K562 (cell line): ENCODE results near the gene FRMD3. TPM values are rescaled to one million over a fixed set of nuclear protein-coding genes. Genes with fewer than 3 reads are reported as not detected.

Experiments
- ATAC-seq: fragments of 200-7000 bp; cut with Tn5 transposase; 3 replicates; pipeline ENCODE4 v1.9.1; 2020; ENCODE audit warnings: moderate library complexity
- BruUV-seq: library from RNA; stranded (reverse); fragments of 400-500 nt; replicated peaks from 2 replicates; lab custom pipeline; 2021; lab: Mats Ljungman, UMichigan
- CTCF ChIA-PET: fragments of 300-600 bp; formaldehyde crosslinking; extraction: SDS; loops from one replicate; lab custom pipeline; 2021; ENCODE audit warnings: low intra/inter-chr PET ratio; lab: Yijun Ruan, JAX
- POLR2A ChIA-PET: fragments of 300-600, 350-650 bp; sonication (Branson Sonifier 250); formaldehyde crosslinking; extraction: SDS; loops from one replicate; lab custom pipeline; 2021; ENCODE audit warnings: antibody characterized with exemption, inconsistent platforms; lab: Yijun Ruan, JAX
- DNase-seq, 4 experiments: peaks; one replicate each; pipeline versions ENCODE4 v3.0.0 to v3.0.0-alpha.2; 2011 to 2018; ENCODE audit warnings: low spot score in 3 of 4, mixed read lengths in 3 of 4; ENCODE audit errors: extremely low read depth in 1 of 4
- FAIRE-seq: peaks from 2 replicates; lab custom pipeline; 2011; peaks lifted over from hg19 to GRCh38; lab: Jason Lieb, UNC
- H2AFZ ChIP-seq: 2 replicates; pipeline ENCODE4 v1.6.0; 2011; ENCODE audit warnings: low read depth, low read length, control low read depth, inconsistent platforms
- H3K27ac ChIP-seq: fragments of 200-600 bp; 3 replicates; pipeline ENCODE4 v1.8.0; 2011; ENCODE audit warnings: low read depth, mild to moderate bottlenecking, control low read depth, inconsistent platforms, low read length, moderate library complexity, mixed read lengths; ENCODE audit errors: extremely low read depth
- H3K27me3 ChIP-seq, 2 experiments: fragments of 300-600 bp in 1 of 2; 2 replicates in 1 of 2; 3 replicates in 1 of 2; pipeline versions ENCODE4 v1.6.0 to v1.8.0; 2011; ENCODE audit warnings: inconsistent platforms in 2 of 2, low read length in 2 of 2, mild to moderate bottlenecking in 1 of 2, mixed read lengths in 1 of 2, moderate library complexity in 1 of 2; ENCODE audit not compliant: control insufficient read depth in 2 of 2, insufficient read depth in 2 of 2
- H3K36me3 ChIP-seq: fragments of 300-600 bp; 3 replicates; pipeline ENCODE4 v1.8.0; 2011; ENCODE audit warnings: mild to moderate bottlenecking, low read length, inconsistent platforms; ENCODE audit not compliant: control insufficient read depth, insufficient read depth
- H3K4me1 ChIP-seq, 2 experiments: fragments of 200-600 bp in 1 of 2; replicated peaks in 1 of 2; 2 replicates in 1 of 2; 3 replicates in 1 of 2; pipeline versions ENCODE4 v1.5.1 to v1.8.0; 2011; ENCODE audit warnings: inconsistent platforms in 2 of 2, low read length in 2 of 2, mild to moderate bottlenecking in 1 of 2, mixed read lengths in 1 of 2, moderate library complexity in 1 of 2; ENCODE audit not compliant: control insufficient read depth in 2 of 2, insufficient read depth in 2 of 2
- H3K4me2 ChIP-seq: 2 replicates; pipeline ENCODE4 v1.6.1; 2011; ENCODE audit warnings: low read length, control low read depth, inconsistent platforms, mixed read lengths; ENCODE audit not compliant: insufficient read depth
- H3K4me3 ChIP-seq: fragments of 200-600 bp; sonication (generic), shearing (Covaris generic); 2 replicates; pipeline ENCODE4 v1.5.1; 2016; ENCODE audit warnings: control low read depth, inconsistent platforms
- H3K79me2 ChIP-seq: fragments of 200-600 bp; 3 replicates; pipeline ENCODE4 v1.8.0; 2011; ENCODE audit warnings: low read length, inconsistent platforms; ENCODE audit not compliant: control insufficient read depth, insufficient read depth
- H3K9ac ChIP-seq, 2 experiments: 2 replicates each; pipeline versions ENCODE4 v1.6.0 to v1.6.1; 2011; ENCODE audit warnings: low read depth in 2 of 2, low read length in 2 of 2, control low read depth in 1 of 2, inconsistent platforms in 1 of 2, mild to moderate bottlenecking in 1 of 2, mixed read lengths in 1 of 2; ENCODE audit not compliant: insufficient read depth in 1 of 2
- H3K9me1 ChIP-seq: one replicate; pipeline ENCODE4 v1.6.0; 2011; ENCODE audit warnings: inconsistent platforms, mild to moderate bottlenecking, low read length, moderate library complexity; ENCODE audit not compliant: control insufficient read depth, insufficient read depth
- H3K9me3 ChIP-seq: replicated peaks from 2 replicates; pipeline ENCODE4 v1.5.1; 2011; ENCODE audit warnings: low read depth, low read length, inconsistent platforms; ENCODE audit not compliant: control insufficient read depth, insufficient read depth
- H4K20me1 ChIP-seq: replicated peaks from 2 replicates; pipeline ENCODE4 v1.6.1; 2011; ENCODE audit warnings: low read length, inconsistent platforms, mixed read lengths; ENCODE audit not compliant: control insufficient read depth, insufficient read depth
- BRCA1 ChIP-seq, 2 experiments: fragments of 450-650 bp in 1 of 2; sonication (generic) in 1 of 2; formaldehyde crosslinking in 1 of 2; IDR thresholded peaks; 2 replicates each; pipeline versions ENCODE4 v1.5.0 to v1.6.1; 2017 to 2020; ENCODE audit warnings: mild to moderate bottlenecking in 1 of 2, missing genetic modification reagents in 1 of 2
- ETS2 ChIP-seq: IDR thresholded peaks from 2 replicates; pipeline ENCODE4 v1.6.1; 2016; ENCODE audit warnings: borderline replicate concordance, missing genetic modification characterization, mild to moderate bottlenecking, moderate library complexity, missing compliant biosample characterization; ENCODE audit not compliant: poor library complexity, severe bottlenecking
- GABPA ChIP-seq: fragments of 200-800 bp; sonication (Bioruptor generic); conservative IDR thresholded peaks from 2 replicates; pipeline ENCODE4 v1.6.1; 2016; ENCODE audit warnings: low read depth, missing genetic modification characterization, missing compliant biosample characterization
- GTF2F1 ChIP-seq: IDR thresholded peaks from 2 replicates; pipeline ENCODE4 v1.6.1; 2011; ENCODE audit warnings: low read depth, low read length, improper control_type of control experiment
- HIVEP1 ChIP-seq: fragments of 250-450 bp; sonication (Bioruptor Pico); IDR thresholded peaks from 2 replicates; pipeline ENCODE4 v1.4.0; 2020; ENCODE audit warnings: mild to moderate bottlenecking
- HMG20A ChIP-seq: fragments of 450-650 bp; formaldehyde crosslinking; conservative IDR thresholded peaks from 2 replicates; pipeline ENCODE4 v1.4.0; 2020; ENCODE audit warnings: mild to moderate bottlenecking, mixed read lengths
- SP2 ChIP-seq: IDR thresholded peaks from 2 replicates; pipeline ENCODE4 v1.6.1; 2011; ENCODE audit warnings: mild to moderate bottlenecking, low read depth, low read length, moderate library complexity; ENCODE audit not compliant: poor library complexity, severe bottlenecking; ENCODE audit errors: extremely low read depth
- XRCC3 ChIP-seq: fragments of 450-650 bp; IDR thresholded peaks from 2 replicates; pipeline ENCODE4 v1.6.1; 2017; ENCODE audit warnings: mild to moderate bottlenecking, moderate library complexity
- ZNF217 ChIP-seq: sonication (generic); formaldehyde crosslinking; IDR thresholded peaks from 2 replicates; pipeline ENCODE4 v1.8.0; 2022; ENCODE audit warnings: mild to moderate bottlenecking, missing genetic modification reagents
- ZNF23 ChIP-seq: fragments of 250-450 bp; sonication (Bioruptor Pico); IDR thresholded peaks from 2 replicates; pipeline ENCODE4 v1.4.0; 2020; ENCODE audit warnings: mild to moderate bottlenecking
- ZNF57 ChIP-seq: fragments of 450-650 bp; formaldehyde crosslinking; IDR thresholded peaks from 2 replicates; pipeline ENCODE4 v1.4.0; 2020; ENCODE audit warnings: mild to moderate bottlenecking, moderate library complexity
- ZNF766 ChIP-seq: fragments of 200-800 bp; sonication (Bioruptor generic); conservative IDR thresholded peaks from 2 replicates; pipeline ENCODE4 v1.6.1; 2016; ENCODE audit warnings: missing genetic modification characterization, missing compliant biosample characterization
- in situ Hi-C: fragments of 300-500 bp; cut with MboI; formaldehyde crosslinking; loops from 4 replicates; pipeline ENCODE4 v1.15.0; 2018; ENCODE audit warnings: inconsistent platforms, mixed read lengths
- intact Hi-C: fragments of 100-400 bp; cut with micrococcal nuclease; formaldehyde crosslinking; loops from 2 replicates; pipeline ENCODE4 v1.14.2; 2022
- polyA plus RNA-seq, 8 experiments: library from polyadenylated mRNA; depleted of rRNA in 4 of 8; stranded (reverse) in 5 of 8; unstranded in 3 of 8; fragments of >200 nt; fragmentation: Nextera tagmentation in 2 of 8; fragmentation: Illumina TruSeq in 1 of 8; extraction: Ambion mirVana in 2 of 8; extraction: Trizol in 1 of 8; gene quantifications; 2 replicates each; pipeline versions ENCODE4 v1.2.1 to v1.2.3, GENCODE V29; 2011 to 2014; ENCODE audit warnings: inconsistent platforms in 1 of 8, missing spikeins in 1 of 8
- total RNA-seq, 7 experiments: library from RNA; depleted of rRNA in 6 of 7; stranded (reverse); fragments of >200 nt in 6 of 7; fragmentation: Illumina TruSeq in 2 of 7; extraction: Trizol in 2 of 7; gene quantifications; 2 replicates each; pipeline versions ENCODE4 v1.2.1 to v1.2.3, GENCODE V29; 2011 to 2021; ENCODE audit warnings: low replicate concordance in 1 of 7
- TF ChIP-seq, protein P1 (sequence below): fragments of 250-450 bp; sonication (Bioruptor Pico); IDR thresholded peaks from 2 replicates; pipeline ENCODE4 v1.8.0; 2022; ENCODE audit warnings: inconsistent platforms
- TF ChIP-seq, protein P2 (sequence below): fragments of 450-650 bp; IDR thresholded peaks from 2 replicates; pipeline ENCODE4 v1.6.1; 2016; ENCODE audit warnings: low read depth, mild to moderate bottlenecking, moderate library complexity

The FRMD3 gene
- total and polyA plus RNA-seq, 9 of the 15 experiments (the other 6 are each of a cell fraction or from before 2014, with no cell fraction given), result 0.09 to 0.51 (median 0.21) TPM

DNA sequence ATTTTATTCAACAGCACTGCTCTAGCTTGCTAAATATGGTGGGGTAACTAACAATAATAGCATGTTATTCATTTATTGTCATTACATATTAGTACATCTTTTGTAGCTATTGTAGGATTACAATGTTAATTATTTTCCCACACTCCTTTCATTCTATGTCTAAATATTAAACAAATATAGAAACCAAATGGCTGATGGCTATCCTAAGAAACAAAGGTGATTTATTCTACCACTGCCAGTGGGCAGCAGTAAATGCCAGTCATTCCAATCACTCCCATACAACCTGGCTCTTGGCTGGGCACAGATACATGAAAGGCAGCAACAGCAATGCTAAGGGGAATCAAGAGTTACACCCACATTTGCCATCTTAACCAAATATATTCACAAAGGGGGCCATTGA lies 84.1 kb downstream of the FRMD3 start:
- Histone ChIP-seq H3K9me1 (no peaks in the 10 kb centered on the region), H3K27me3 (no peaks in the 10 kb centered on the region), H3K4me1 (no peaks in the 10 kb centered on the region), H2AFZ (no peak overlapping the region), H3K36me3 (no peaks in the 10 kb centered on the region), H3K9ac (no peak overlapping the region), H3K79me2 (no peaks in the 10 kb centered on the region), H3K27ac (no peak overlapping the region), H3K9me3 (no peaks in the 10 kb centered on the region), H4K20me1 (no peaks in the 10 kb centered on the region), H3K4me2 (no peak overlapping the region), H3K4me3 (no peak overlapping the region)
- ChIA-PET POLR2A (no interaction called here), CTCF (interaction anchor here (0.6 kb wide), 1 partner anchor 418 kb away, joined by 3 read pairs; no protein-coding TSS in a partner anchor)
- no peak for FAIRE-seq
- ATAC-seq, result no peak
- BruUV-seq, result no TSS peak
- TF ChIP-seq GABPA (tag) (no peak), XRCC3 (no peak), ZNF57 (CRISPR knock-in tag) (no peak), BRCA1 (IDR thresholded peaks at IDR 0.05) (no peak), BRCA1 (CRISPR knock-in tag; IDR thresholded peaks at IDR 0.05) (no peak), HIVEP1 (no peak), ZNF766 (no peak), ETS2 (no peak), ZNF217 (CRISPR knock-in tag) (no peak), GTF2F1 (no peak), ZNF23 (CRISPR knock-in tag) (no peak), HMG20A (no peak), SP2 (no peak)
- TF ChIP-seq, protein P1, sequence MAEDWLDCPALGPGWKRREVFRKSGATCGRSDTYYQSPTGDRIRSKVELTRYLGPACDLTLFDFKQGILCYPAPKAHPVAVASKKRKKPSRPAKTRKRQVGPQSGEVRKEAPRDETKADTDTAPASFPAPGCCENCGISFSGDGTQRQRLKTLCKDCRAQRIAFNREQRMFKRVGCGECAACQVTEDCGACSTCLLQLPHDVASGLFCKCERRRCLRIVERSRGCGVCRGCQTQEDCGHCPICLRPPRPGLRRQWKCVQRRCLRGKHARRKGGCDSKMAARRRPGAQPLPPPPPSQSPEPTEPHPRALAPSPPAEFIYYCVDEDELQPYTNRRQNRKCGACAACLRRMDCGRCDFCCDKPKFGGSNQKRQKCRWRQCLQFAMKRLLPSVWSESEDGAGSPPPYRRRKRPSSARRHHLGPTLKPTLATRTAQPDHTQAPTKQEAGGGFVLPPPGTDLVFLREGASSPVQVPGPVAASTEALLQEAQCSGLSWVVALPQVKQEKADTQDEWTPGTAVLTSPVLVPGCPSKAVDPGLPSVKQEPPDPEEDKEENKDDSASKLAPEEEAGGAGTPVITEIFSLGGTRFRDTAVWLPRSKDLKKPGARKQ (CRISPR knock-in tag), result no peak
- TF ChIP-seq, protein P2, sequence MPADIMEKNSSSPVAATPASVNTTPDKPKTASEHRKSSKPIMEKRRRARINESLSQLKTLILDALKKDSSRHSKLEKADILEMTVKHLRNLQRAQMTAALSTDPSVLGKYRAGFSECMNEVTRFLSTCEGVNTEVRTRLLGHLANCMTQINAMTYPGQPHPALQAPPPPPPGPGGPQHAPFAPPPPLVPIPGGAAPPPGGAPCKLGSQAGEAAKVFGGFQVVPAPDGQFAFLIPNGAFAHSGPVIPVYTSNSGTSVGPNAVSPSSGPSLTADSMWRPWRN, result no peak
- intact Hi-C loops, result no loop called here
- DNase-seq, result no peak
- in situ Hi-C loops, result no loop called here
